ENCODE data around the gene SLC23A3. TPM values are rescaled to one million over a fixed set of nuclear protein-coding genes. Genes with fewer than 3 reads are reported as not detected.
A peak's percentile ranks its signal among the peaks of the same experiment; 100 is the strongest.

The SLC23A3 gene
- total and polyA plus RNA-seq, 7 donors, result 0.09 to 0.86 (median 0.14) TPM; not detected in 1

DNA sequence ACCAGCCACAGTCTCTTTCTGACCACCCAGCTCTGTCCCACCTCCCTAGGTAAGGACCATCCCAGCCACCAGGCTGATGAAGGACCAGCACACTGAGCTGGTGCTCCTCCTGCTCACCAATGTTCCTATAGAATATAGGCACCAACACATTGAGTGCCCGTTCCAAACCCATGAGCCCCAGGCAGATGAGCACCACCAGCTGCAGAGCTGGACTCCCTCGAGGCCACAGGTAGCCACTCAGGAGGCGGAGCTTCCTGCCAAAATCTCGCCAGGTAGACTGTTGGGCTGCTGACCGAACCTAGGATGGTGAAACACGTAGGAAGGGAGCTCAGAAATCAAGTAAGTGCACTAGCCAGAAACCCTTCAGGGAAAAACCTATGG is 46.7 kb upstream of the SLC23A3 start:
- WGBS, 3 donors, result 84 to 91% (median 86%) methylated on average over 6 of the region's 6 CpGs
- intact Hi-C loops (cut with DNase I), result loop anchor here in 1 of 2 donors (5.0 kb wide), 1 partner anchor 39 kb away; the partner anchor contains the start of genes CNPPD1 and RETREG2
- DNase-seq (no peak), ATAC-seq (no peak)
- Histone ChIP-seq H3K27ac (peak overlapping the region; percentile 92), H3K36me3 (ENCODE audit: insufficient read depth in 1 of 2, low read depth in 1 of 2) (peaks cover 6 to 75% of the 10 kb centered on the region in 2 donors), H3K4me3 (peak overlapping the region; percentile 69), H3K27me3 (ENCODE audit: insufficient read depth in 3 of 3, low read length in 2 of 3) (no peaks in the 10 kb centered on the region), H3K9me3 (no peaks in the 10 kb centered on the region), H3K4me1 (peaks cover 24% of the 10 kb centered on the region)
- TF ChIP-seq, protein P1, sequence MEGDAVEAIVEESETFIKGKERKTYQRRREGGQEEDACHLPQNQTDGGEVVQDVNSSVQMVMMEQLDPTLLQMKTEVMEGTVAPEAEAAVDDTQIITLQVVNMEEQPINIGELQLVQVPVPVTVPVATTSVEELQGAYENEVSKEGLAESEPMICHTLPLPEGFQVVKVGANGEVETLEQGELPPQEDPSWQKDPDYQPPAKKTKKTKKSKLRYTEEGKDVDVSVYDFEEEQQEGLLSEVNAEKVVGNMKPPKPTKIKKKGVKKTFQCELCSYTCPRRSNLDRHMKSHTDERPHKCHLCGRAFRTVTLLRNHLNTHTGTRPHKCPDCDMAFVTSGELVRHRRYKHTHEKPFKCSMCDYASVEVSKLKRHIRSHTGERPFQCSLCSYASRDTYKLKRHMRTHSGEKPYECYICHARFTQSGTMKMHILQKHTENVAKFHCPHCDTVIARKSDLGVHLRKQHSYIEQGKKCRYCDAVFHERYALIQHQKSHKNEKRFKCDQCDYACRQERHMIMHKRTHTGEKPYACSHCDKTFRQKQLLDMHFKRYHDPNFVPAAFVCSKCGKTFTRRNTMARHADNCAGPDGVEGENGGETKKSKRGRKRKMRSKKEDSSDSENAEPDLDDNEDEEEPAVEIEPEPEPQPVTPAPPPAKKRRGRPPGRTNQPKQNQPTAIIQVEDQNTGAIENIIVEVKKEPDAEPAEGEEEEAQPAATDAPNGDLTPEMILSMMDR (IDR thresholded peaks at IDR 0.05), result no peak

DNA sequence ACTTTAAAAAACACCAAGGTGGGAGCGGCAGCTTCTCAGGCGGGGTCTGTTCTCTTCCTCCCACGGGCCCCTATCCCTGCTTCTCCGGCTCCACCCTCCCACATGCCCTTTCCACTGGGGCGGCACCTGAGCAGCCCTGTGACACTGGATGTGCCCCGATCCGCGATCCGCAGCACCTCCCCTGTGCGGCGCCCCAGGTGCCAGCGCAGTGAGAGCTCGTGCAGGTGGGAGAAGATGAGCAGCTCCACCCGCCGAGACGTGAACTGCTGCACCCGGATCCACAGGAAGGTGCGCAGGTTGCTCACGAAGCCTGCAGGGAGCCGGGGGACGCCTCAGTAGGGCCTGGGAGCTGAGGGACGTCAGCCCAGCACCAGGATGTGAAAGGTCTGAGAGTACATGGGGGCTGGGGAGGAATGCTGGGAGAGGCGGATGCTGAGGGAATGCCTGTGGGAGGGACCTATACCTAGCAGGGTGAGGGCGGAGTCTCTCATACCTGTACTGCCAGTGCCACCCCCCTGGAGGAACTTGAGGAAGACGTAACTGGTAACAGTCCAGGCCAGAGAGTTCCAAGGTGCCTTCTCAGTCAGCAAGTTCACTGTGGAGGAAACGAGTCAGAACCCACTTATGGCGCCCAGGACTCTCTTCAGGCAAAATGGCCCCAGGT is 46.2 kb upstream of the SLC23A3 start:
- 91 to 93% (median 92%) methylated on average over 27 of the region's 27 CpGs for WGBS, 3 donors
- Histone ChIP-seq H3K36me3 (ENCODE audit: insufficient read depth in 1 of 2, low read depth in 1 of 2) (peaks cover 2 to 75% of the 10 kb centered on the region in 2 donors), H3K4me3 (no peak overlapping the region), H3K27me3 (ENCODE audit: insufficient read depth in 3 of 3, low read length in 2 of 3) (no peaks in the 10 kb centered on the region), H3K4me1 (peaks cover 24% of the 10 kb centered on the region), H3K27ac (peak overlapping the region; percentile 92), H3K9me3 (no peaks in the 10 kb centered on the region)
- intact Hi-C loops (cut with DNase I), result loop anchor here in 1 of 2 donors (5.0 kb wide), 1 partner anchor 39 kb away; the partner anchor contains the start of genes CNPPD1 and RETREG2
- TF ChIP-seq, protein P1 (IDR thresholded peaks at IDR 0.05), result no peak
- no peak for DNase-seq
- no peak for ATAC-seq

DNA sequence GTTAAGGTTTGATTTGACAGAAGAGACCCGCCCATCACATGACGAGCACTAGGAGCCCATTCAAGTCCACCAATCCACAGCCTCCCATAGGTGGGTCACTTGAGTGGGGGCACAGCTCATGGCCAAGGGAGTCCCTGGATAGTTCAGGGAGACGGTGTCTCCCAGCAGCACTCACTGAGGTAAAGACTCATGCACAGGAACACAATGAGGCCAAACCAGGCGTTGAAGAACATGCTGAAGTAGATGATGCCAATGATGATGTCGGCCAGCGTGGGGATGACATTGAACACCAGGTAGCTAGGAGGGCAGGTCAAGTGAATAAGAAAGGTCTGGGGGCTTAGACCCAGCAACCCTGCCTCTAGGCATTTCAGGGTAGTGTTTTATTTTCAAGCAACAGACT is 45.0 kb upstream of the SLC23A3 start:
- TF ChIP-seq, protein P1 (IDR thresholded peaks at IDR 0.05), result no peak
- ATAC-seq (no peak), DNase-seq (no peak)
- no peak overlapping the region for H3K27ac ChIP-seq
- H3K27me3 ChIP-seq (ENCODE audit: insufficient read depth in 3 of 3, low read length in 2 of 3), result no peaks in the 10 kb centered on the region
- intact Hi-C loops (cut with DNase I), result loop anchor here in 1 of 2 donors (5.0 kb wide), 1 partner anchor 37 kb away; the partner anchor contains the start of genes CNPPD1 and RETREG2
- H3K36me3 ChIP-seq (ENCODE audit: insufficient read depth in 1 of 2, low read depth in 1 of 2), result peaks cover 0 to 75% of the 10 kb centered on the region in 2 donors
- H3K9me3 ChIP-seq, result no peaks in the 10 kb centered on the region
- WGBS, 3 donors, result 81 to 91% (median 84%) methylated on average over 6 of the region's 6 CpGs
- H3K4me1 ChIP-seq, result peaks cover 22% of the 10 kb centered on the region
- H3K4me3 ChIP-seq, result no peak overlapping the region

DNA sequence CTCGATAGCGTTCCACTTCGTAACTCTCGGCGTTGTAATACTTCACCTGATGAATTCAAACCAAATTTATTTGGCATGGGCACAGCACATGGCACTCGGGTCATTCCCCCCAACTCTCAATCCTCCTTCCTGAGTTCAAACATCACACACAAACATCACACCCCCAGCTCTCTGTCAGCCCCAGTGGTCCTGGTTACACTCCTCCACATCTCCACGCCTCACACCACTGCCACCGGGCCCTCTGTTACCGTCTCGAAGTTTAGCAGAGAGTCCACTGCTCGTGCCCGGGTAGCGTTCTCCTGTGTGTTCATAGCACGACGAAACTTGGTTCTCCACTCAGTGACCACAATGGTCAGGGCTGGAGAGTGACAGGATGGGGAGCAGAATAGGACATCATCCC is 44.3 kb upstream of the SLC23A3 start:
- peaks cover 3 to 77% of the 10 kb centered on the region in 2 donors for H3K36me3 ChIP-seq (ENCODE audit: insufficient read depth in 1 of 2, low read depth in 1 of 2)
- H3K27me3 ChIP-seq (ENCODE audit: insufficient read depth in 3 of 3, low read length in 2 of 3), result no peaks in the 10 kb centered on the region
- no peak overlapping the region for H3K27ac ChIP-seq
- 93 to 96% (median 94%) methylated on average over 15 of the region's 15 CpGs for WGBS, 3 donors
- intact Hi-C loops (cut with DNase I), result no loop called here
- H3K4me3 ChIP-seq, result no peak overlapping the region
- DNase-seq (no peak), ATAC-seq (no peak)
- peaks cover 15% of the 10 kb centered on the region for H3K4me1 ChIP-seq
- TF ChIP-seq, protein P1 (IDR thresholded peaks at IDR 0.05), result no peak
- H3K9me3 ChIP-seq, result no peaks in the 10 kb centered on the region
